Liver (tissue), 3 donors: ENCODE measurements around the gene OCSTAMP.

Experiments used
- GABPA ChIP-seq, 2 donors: IDR thresholded peaks in 1 of 2; conservative IDR thresholded peaks in 1 of 2; 2 replicates each; pipeline ENCODE4 v1.6.1; 2016; ENCODE audit warnings: antibody characterized with exemption in 2 of 2, mild to moderate bottlenecking in 1 of 2, moderate library complexity in 1 of 2
- YY1 ChIP-seq: IDR thresholded peaks from 2 replicates; pipeline ENCODE4 v1.6.1; 2016; ENCODE audit warnings: antibody characterized with exemption, mild to moderate bottlenecking
- TF ChIP-seq, protein P1 (sequence below): fragments of 150-350 bp; IDR thresholded peaks from 2 replicates; pipeline ENCODE4 v1.5.1; 2017; ENCODE audit warnings: improper control_type of control experiment, low read depth, low read length; ENCODE audit not compliant: missing input control
- TF ChIP-seq, protein P2 (sequence below): IDR thresholded peaks from 2 replicates; pipeline ENCODE4 v1.6.1; 2016; ENCODE audit warnings: antibody characterized with exemption
- donor health status: healthy.
- donor health status: healthy.

DNA sequence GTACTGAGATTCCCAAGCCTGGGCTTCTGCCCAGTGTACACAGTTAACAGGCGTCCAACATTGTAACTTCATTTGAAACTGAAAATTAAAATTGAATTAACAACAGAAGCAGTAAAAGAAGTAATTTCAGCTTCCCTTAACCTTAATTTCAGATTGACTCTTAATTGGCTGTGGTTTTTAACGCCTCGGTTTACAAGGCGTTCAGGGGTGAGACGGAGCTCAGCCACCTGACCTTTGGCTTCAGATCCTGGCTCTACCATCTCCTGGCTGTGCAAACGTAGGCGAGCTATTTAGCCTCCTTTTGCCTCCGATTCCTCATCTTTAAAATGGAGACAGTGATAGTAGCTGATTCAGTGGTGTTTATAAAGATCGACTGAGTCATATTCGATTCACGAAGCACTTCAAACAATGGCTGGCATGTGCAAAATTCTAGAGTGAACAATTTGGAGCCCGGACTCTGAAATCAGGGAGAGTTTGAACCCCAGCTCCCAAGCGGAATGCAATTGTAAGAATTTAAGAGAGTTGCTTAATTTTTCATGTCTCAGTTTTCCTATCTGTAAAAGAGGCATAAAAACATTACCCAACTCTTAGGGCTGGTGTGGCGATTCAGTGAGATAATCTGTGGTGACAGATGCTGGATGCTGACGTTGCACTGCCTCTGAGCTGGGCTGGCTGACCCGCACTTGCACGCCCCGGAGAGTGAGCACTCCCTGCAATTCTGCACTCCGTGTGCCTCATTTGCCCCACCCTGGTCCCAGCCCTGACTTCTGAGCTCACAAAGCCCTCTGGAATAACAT lies 23.5 kb upstream of the OCSTAMP start:
- TF ChIP-seq YY1 (no peak), GABPA (IDR thresholded peaks at IDR 0.05 in 1 of 2, conservative IDR thresholded peaks at IDR 0.05 in 1 of 2) (no peak)
- TF ChIP-seq, protein P1, sequence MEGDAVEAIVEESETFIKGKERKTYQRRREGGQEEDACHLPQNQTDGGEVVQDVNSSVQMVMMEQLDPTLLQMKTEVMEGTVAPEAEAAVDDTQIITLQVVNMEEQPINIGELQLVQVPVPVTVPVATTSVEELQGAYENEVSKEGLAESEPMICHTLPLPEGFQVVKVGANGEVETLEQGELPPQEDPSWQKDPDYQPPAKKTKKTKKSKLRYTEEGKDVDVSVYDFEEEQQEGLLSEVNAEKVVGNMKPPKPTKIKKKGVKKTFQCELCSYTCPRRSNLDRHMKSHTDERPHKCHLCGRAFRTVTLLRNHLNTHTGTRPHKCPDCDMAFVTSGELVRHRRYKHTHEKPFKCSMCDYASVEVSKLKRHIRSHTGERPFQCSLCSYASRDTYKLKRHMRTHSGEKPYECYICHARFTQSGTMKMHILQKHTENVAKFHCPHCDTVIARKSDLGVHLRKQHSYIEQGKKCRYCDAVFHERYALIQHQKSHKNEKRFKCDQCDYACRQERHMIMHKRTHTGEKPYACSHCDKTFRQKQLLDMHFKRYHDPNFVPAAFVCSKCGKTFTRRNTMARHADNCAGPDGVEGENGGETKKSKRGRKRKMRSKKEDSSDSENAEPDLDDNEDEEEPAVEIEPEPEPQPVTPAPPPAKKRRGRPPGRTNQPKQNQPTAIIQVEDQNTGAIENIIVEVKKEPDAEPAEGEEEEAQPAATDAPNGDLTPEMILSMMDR: no peak
- TF ChIP-seq, protein P2, sequence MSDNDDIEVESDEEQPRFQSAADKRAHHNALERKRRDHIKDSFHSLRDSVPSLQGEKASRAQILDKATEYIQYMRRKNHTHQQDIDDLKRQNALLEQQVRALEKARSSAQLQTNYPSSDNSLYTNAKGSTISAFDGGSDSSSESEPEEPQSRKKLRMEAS: no peak
